ENCODE results near the gene EHF.

Gene EHF

DNA sequence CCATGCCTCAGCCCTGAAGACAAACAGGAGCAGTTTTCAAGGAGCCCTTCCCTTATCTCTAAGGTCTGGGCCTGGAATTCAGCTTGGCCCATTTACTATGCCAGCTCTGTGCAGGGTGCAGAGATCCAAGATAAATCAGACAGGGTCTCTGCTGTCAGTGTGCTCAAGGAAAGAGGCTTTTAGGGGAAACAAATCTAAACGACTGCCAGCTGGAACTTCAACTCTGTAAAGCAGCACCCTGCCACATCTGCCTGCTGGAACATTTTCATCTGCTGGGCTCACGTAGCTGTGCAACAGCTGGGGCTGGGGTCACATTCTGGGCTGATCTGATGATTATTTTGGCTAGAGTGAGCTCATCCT is 19.8 kb upstream of the EHF start:
- no peak for DNase-seq (ENCODE audit: low read depth)
- H3K4me3 ChIP-seq (ENCODE audit: low read depth, low read length) = no peak overlapping the region
- TF ChIP-seq, protein P1, sequence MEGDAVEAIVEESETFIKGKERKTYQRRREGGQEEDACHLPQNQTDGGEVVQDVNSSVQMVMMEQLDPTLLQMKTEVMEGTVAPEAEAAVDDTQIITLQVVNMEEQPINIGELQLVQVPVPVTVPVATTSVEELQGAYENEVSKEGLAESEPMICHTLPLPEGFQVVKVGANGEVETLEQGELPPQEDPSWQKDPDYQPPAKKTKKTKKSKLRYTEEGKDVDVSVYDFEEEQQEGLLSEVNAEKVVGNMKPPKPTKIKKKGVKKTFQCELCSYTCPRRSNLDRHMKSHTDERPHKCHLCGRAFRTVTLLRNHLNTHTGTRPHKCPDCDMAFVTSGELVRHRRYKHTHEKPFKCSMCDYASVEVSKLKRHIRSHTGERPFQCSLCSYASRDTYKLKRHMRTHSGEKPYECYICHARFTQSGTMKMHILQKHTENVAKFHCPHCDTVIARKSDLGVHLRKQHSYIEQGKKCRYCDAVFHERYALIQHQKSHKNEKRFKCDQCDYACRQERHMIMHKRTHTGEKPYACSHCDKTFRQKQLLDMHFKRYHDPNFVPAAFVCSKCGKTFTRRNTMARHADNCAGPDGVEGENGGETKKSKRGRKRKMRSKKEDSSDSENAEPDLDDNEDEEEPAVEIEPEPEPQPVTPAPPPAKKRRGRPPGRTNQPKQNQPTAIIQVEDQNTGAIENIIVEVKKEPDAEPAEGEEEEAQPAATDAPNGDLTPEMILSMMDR (IDR thresholded peaks at IDR 0.05; ENCODE audit: insufficient read depth, low read depth, low read length, missing control alignments) = no peak

DNA sequence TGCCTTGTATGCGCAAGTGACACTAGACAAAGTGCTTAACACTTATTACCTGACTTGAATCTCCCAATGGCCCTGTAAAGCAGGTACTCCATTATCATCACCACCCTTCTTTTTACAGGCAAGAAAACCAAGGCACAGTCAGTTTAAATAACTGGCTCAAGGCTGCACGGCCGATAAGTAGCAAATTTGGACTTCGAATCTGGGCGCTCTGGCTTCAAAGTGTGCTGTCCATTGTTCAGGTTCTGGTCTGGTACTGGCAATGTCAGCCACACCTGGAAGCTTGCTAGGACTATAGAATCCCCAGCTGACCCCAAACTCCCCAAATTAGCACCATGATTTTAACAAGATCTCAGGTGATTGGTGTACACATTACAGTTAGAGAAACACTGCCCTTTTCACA is 19.3 kb upstream of the EHF start:
- TF ChIP-seq, protein P1 (IDR thresholded peaks at IDR 0.05; ENCODE audit: insufficient read depth, low read depth, low read length, missing control alignments) = no peak
- no peak overlapping the region for H3K4me3 ChIP-seq (ENCODE audit: low read depth, low read length)
- no peak for DNase-seq (ENCODE audit: low read depth)

DNA sequence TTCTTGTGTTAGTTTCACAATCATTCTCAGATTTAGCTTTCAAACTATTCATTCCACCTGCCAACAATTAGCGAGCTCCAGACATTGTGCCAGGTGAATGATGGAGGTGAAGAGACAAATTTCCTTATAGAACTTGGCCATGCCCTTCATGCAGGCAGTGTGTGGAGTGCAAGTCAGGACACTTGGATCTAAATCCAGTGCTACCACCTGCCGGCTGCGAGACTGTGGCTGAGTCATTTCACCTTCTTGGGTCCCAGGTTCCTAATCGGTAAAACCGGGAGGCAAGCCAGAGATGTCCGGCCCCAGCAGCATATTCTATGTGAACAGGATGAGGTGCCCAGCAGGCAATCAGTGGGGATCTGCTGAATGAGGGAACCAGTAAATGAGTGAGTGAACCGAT is 18.6 kb upstream of the EHF start:
- no peak for DNase-seq (ENCODE audit: low read depth)
- TF ChIP-seq, protein P1 (IDR thresholded peaks at IDR 0.05; ENCODE audit: insufficient read depth, low read depth, low read length, missing control alignments) = no peak
- H3K4me3 ChIP-seq (ENCODE audit: low read depth, low read length) = no peak overlapping the region

GRCh38 chr11:34603129-34604001 is 17.5 kb upstream of the EHF start:
- H3K4me3 ChIP-seq (ENCODE audit: low read depth, low read length) = no peak overlapping the region
- DNase-seq (ENCODE audit: low read depth) = no peak
- TF ChIP-seq, protein P1 (IDR thresholded peaks at IDR 0.05; ENCODE audit: insufficient read depth, low read depth, low read length, missing control alignments) = no peak

DNA sequence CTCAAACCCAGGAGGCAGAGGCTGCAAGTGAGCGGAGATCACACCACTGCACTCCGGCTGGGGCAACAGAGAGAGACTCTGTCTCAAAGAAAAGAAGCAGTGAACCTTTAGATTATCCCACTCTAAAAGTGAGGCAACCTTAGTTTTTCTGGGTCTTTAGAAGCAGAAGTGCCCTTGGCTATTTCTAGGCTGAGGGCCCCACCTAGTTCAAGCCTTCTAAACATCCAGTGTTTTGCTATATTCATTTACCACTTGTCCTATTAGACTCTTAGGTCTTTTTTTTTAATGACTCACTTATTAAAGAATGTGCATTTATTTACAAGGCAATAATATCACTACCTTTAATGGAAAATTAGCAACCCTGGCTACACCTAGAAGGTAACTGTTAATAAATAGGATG is 16.7 kb upstream of the EHF start:
- TF ChIP-seq, protein P1 (IDR thresholded peaks at IDR 0.05; ENCODE audit: insufficient read depth, low read depth, low read length, missing control alignments) = no peak
- H3K4me3 ChIP-seq (ENCODE audit: low read depth, low read length) = no peak overlapping the region
- no peak for DNase-seq (ENCODE audit: low read depth)

DNA sequence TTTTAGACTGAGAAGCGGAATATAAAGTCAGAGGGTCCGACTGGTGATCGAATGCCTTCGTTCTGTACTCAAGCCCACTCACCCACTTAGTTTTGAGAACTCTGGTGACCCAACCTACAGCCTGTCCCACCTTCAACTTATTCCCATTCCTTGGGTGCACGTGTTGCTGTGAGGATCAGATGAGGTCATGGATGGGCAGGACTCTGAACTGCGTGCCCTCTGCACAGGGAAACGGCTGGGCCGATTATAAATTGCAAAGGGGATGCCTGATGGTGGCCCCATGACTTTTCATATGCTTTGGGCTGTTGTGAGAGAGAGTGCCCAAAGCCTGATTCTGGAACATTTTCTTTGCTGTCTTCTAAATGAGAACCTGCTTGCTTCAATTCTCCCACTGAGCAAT is 16.0 kb upstream of the EHF start:
- H3K4me3 ChIP-seq (ENCODE audit: low read depth, low read length) = no peak overlapping the region
- TF ChIP-seq, protein P1 (IDR thresholded peaks at IDR 0.05; ENCODE audit: insufficient read depth, low read depth, low read length, missing control alignments) = no peak
- DNase-seq (ENCODE audit: low read depth) = no peak

Data from GM12865 (cell line).